ENCODE measurements around the gene PPP2R2D.

The PPP2R2D gene

DNA sequence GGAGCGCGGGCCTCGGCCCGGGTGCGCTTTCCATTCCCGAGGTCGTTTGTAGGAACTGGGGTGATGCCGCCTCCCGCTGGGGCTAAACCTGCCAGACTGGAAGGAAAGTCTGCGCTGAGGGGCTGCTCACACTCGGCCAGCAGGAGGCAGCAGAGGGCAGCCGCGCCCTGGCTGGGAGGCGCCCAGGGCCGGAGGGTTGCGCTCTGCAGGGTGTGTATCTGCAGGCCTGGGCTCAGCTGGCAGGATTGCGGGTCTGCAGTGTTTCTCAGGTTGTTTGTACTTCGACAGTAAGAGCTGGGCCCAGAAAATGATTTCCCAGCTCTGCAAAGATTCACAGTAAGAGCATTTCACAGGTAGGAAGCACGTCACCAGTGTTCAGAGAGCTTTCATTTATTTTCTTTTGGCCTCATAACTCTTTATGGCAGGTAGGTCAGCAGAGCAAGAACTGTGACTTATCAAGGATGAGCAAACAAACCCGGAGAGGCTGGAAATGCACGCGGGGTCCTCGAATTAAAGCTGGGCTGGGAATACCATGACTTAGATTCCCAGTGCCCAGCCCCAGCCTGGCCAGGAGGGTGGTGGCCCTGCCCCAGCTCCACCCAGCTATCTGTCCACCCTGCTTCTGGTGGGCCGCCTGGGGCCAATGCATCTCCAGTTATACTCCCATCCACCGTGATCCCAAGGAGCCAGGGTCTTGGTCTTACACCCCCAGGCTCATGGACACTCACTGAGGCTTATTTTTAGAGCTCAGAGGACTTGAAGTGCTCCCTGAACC lies 15.2 kb upstream of the PPP2R2D start:
- H3K27ac ChIP-seq = no peak overlapping the region
- TF ChIP-seq, protein P1, sequence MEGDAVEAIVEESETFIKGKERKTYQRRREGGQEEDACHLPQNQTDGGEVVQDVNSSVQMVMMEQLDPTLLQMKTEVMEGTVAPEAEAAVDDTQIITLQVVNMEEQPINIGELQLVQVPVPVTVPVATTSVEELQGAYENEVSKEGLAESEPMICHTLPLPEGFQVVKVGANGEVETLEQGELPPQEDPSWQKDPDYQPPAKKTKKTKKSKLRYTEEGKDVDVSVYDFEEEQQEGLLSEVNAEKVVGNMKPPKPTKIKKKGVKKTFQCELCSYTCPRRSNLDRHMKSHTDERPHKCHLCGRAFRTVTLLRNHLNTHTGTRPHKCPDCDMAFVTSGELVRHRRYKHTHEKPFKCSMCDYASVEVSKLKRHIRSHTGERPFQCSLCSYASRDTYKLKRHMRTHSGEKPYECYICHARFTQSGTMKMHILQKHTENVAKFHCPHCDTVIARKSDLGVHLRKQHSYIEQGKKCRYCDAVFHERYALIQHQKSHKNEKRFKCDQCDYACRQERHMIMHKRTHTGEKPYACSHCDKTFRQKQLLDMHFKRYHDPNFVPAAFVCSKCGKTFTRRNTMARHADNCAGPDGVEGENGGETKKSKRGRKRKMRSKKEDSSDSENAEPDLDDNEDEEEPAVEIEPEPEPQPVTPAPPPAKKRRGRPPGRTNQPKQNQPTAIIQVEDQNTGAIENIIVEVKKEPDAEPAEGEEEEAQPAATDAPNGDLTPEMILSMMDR (conservative IDR thresholded peaks at IDR 0.05) = peak; percentile 98
- no peak for TF ChIP-seq ZFX (IDR thresholded peaks at IDR 0.05)

DNA sequence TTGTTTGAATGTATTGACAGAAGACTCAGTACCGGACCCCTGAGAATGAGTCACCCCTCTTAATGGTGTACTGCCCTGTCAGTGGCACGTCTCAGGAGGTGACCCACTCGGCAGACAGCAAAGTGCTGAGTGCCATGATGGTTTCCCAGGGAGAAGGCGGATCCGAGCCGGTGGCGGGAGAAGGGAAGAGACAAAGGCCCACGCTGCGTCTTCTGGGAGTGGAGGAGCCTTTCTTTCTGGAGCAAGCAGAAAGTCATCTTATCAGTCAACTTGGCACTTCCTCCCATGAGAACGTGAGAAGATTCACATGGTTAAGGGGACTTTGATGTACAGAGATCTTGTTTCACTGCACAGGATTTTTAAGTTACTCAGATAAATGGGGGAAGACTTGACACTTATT lies 14.6 kb upstream of the PPP2R2D start:
- H3K27ac ChIP-seq = no peak overlapping the region
- no peak for TF ChIP-seq ZFX (IDR thresholded peaks at IDR 0.05)
- TF ChIP-seq, protein P1 (conservative IDR thresholded peaks at IDR 0.05) = no peak

DNA sequence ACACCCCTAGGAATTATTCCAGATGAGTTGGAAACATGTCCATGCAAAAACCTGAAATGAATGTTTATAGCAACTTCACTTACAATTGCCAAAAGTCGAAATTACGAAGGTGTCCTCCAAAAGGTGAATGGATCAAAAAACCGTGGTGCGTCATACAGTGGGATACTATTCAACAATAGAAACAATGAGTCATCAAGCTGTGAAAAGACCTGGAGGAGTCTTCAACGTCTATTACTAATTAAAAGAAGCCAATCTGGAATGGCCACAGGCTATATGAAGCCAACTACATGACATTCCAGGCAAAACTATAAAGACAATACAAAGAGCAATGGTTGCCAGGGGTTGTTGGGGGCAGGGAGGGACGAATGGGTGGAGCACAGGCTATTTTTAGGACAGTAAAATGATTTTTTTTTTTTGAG lies 12.6 kb upstream of the PPP2R2D start:
- H3K27ac ChIP-seq = no peak overlapping the region
- no peak for TF ChIP-seq ZFX (IDR thresholded peaks at IDR 0.05)
- TF ChIP-seq, protein P1 (conservative IDR thresholded peaks at IDR 0.05) = no peak

DNA sequence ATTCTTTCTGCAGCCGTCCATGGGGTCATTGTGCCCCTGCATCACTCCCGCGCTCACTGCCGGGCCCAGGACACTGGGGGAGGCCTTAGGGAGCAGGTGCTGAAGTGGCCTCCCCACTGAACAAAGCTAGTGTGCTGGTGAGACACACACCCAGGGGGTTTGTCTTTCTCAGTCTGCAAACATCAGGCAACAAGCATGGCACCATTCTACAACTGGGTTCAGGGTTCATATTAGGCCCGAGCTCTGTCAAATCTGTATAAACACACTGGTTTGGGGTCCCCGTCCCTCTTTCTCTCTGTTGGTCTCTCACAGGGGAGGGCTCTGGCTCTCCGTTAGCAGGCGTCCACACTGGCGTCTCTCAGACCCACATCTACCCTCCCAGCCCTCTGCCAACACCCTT lies 11.1 kb upstream of the PPP2R2D start:
- no peak for TF ChIP-seq ZFX (IDR thresholded peaks at IDR 0.05)
- TF ChIP-seq, protein P1 (conservative IDR thresholded peaks at IDR 0.05) = no peak
- no peak overlapping the region for H3K27ac ChIP-seq

DNA sequence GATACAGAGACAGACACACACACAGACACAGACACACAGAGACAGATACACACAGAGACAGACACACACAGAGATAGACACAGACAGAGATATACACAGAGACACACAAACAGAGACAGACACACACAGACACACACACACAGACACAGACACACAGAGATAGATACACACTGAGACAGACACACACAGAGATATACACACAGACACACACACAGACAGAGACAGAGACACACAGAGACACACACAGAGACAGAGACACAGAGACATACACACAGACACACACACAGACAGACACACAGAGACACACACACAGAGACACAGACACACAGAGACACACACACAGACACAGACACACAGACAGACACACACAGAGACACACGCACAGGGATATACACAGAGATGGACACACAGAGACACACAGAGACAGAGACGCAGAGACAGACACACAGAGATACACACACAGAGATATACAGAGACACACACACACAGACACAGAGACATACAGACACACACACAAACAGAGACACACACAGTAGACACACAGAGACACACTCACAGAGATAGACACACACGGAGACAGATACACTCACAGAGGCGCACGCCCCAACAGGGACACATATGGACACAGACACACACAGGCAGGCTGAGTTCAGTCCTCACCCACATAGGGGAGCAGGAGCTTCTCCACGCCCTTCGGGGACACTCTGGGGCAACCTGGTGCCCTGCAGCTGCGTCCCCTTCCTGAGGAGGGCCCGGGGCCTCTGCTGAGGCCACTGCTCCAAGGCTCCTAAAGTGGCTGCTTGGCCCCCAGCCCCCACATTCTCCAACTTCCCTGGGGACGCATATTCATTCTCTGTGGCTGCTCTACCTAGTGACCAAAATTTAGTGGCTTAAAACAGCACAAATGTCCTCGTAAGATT lies 10.3 kb upstream of the PPP2R2D start:
- TF ChIP-seq, protein P1 (conservative IDR thresholded peaks at IDR 0.05) = no peak
- no peak for TF ChIP-seq ZFX (IDR thresholded peaks at IDR 0.05)

DNA sequence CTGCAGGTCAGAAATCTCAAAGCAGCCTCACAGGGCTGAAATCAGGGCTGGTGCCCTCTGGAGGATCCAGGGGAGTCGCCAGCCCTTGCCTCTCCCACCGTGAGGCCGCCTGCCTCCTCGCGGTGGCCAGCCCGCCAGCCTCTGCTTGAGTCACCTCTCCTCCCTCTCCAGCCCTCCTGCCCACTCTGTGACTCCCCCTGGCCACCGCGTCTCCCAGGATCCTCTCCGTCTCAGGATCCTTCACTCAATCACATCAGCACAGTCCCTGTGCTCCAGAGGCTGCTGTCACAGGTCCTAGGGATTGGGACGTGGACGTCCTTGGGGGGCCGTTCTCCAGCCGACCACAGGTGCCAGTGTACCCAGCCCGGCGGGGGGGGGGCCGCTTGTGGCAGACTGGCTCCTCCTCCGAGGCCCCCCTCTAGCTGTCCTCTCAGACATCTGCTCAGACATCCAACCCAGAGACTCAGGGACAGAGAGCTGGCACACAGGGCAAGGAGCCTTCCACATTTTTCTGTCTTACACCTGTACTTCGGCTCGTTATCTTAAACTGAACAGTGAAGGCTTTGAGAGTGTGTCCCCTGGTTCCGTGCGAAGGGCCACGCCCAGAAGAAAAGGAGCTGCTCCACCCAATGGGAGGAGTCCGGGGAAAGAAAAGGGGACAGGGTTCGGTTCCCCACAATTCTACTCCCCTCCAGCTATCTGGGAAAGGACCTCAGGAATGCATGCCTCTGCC lies 9.4 kb upstream of the PPP2R2D start:
- no peak overlapping the region for H3K27ac ChIP-seq
- TF ChIP-seq, protein P1 (conservative IDR thresholded peaks at IDR 0.05) = no peak
- TF ChIP-seq ZFX (IDR thresholded peaks at IDR 0.05) = no peak

More for the DNA sequence above, 10.3 kb upstream of the PPP2R2D start:
- H3K27ac ChIP-seq = no peak overlapping the region

Measured in C4-2B (cell line).